ENCODE results near the gene SAXO2.
"Not testable (repeated sequence)": the region's sequence is repeated elsewhere in the genome, so short reads cannot be mapped to it uniquely, and the experiment has no call there.

Gene SAXO2

DNA sequence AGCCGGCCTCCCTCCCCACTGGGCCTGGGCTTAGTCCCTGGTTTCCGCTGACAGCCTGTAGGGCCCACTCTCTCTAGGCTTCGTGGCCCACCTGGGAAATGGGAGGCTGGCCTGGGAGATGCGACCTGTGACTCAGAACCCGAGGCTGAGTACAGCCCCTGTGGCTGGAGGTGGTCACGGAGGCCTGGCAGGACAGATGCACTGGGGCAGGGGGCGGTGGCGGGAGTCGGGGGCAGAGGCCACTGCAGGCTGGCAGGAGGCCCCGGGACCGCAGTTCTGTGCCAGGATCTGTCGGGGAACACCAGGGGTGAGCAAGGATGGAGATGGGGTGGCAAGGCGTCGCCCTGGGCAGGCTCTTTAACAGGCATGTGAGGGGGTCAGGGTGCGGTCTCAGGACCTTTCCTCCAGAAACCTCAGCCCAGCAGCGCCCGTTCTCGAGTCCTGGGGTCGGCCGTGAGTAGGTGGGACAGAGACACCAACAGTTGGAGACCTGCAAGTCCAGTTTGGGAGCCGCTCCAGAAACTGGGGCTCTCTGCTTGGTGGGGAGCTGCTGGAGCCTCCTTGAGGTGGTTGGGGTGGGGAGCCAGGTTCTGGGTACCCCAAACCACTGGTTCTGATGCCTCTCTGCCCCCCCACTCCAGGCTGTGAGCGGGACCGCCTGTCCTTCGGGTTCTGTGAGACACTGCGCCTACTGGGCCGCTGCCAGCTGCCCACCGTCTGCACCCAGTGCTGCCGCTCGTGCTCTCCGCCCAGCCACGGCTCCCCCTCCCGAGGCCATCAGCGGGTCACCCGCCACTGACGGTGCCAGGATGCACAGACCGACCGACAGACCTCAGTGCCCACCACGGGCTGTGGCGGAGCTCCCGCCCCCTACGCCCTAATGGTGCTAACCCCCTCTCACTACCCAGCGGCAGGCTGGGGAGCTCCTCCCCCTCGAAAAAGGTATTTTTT lies 71.3 kb downstream of the SAXO2 start:
- DNase-seq (ENCODE audit: low read depth in 2 of 2, low spot score in 1 of 2) = not testable (repeated sequence)
